ENCODE measurements around the gene SCYGR8.

- TF ChIP-seq CTCF (IDR thresholded peaks at IDR 0.05) (no peak), POLR2A (IDR thresholded peaks at IDR 0.05) (no peak)
Observed at GRCh38 chr2:227781841-227782240, 36.1 kb downstream of the SCYGR8 start.
